ENCODE measurements around the gene XNDC1N. TPM values are rescaled to one million over a fixed set of nuclear protein-coding genes. Genes with fewer than 3 reads are reported as not detected.

The XNDC1N gene
- total and polyA plus RNA-seq, 2 of the 13 experiments (the other 11 are each of a cell fraction or from before 2014, with no cell fraction given): 3.4 to 7.5 TPM

DNA sequence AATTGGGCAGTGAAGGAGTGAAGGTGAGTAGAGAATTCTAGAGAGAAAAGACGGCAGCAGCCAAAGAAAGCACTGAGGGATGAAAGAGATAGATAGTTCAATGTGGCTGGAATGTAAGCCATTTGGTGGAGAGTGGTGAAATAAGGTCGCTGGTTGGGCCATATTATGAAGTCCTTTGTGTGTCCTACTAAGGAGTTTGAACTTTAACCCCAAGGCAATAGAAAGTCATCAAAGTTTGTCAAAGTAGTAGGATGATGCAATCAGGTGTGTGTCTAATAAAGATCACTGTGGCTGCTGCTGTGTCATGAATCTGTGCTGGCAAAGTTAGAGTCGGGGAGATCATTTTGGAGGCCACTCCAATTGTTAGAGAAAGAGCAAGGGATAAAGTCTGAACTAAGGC lies 19.1 kb upstream of the XNDC1N start (continued):
- TF ChIP-seq, protein P1, sequence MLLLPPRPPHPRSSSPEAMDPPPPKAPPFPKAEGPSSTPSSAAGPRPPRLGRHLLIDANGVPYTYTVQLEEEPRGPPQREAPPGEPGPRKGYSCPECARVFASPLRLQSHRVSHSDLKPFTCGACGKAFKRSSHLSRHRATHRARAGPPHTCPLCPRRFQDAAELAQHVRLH (CRISPR knock-in tag; IDR thresholded peaks at IDR 0.05; ENCODE audit: borderline replicate concordance, low read depth): no peak
- peak; percentile 36; the same call in 1 of the 2 replicates for TF ChIP-seq ZNF124 (CRISPR knock-in tag; IDR thresholded peaks at IDR 0.05)
- TF ChIP-seq NONO (IDR thresholded peaks at IDR 0.05): no peak
- TF ChIP-seq NONO (CRISPR knock-in tag; conservative IDR thresholded peaks at IDR 0.05): 0 out of 2 replicates have a peak, but pooled peaks have one; percentile 18
- TF ChIP-seq ZNF543 (CRISPR knock-in tag; IDR thresholded peaks at IDR 0.05): no peak
- 0 out of 2 replicates have a peak, but pooled peaks have one; percentile 57 for TF ChIP-seq LCORL (IDR thresholded peaks at IDR 0.05)
- TF ChIP-seq LCORL (CRISPR knock-in tag; IDR thresholded peaks at IDR 0.05): 0 out of 2 replicates have a peak, but pooled peaks have one; percentile 37
- TF ChIP-seq, protein P2, sequence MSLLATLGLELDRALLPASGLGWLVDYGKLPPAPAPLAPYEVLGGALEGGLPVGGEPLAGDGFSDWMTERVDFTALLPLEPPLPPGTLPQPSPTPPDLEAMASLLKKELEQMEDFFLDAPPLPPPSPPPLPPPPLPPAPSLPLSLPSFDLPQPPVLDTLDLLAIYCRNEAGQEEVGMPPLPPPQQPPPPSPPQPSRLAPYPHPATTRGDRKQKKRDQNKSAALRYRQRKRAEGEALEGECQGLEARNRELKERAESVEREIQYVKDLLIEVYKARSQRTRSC (CRISPR knock-in tag; IDR thresholded peaks at IDR 0.05; ENCODE audit: low read depth): no peak
- peak in 1 of 2 experiments; percentile 90; a peak in 2 of 4 replicates for TF ChIP-seq KLF16 (CRISPR knock-in tag; IDR thresholded peaks at IDR 0.05)
- TF ChIP-seq, protein P3, sequence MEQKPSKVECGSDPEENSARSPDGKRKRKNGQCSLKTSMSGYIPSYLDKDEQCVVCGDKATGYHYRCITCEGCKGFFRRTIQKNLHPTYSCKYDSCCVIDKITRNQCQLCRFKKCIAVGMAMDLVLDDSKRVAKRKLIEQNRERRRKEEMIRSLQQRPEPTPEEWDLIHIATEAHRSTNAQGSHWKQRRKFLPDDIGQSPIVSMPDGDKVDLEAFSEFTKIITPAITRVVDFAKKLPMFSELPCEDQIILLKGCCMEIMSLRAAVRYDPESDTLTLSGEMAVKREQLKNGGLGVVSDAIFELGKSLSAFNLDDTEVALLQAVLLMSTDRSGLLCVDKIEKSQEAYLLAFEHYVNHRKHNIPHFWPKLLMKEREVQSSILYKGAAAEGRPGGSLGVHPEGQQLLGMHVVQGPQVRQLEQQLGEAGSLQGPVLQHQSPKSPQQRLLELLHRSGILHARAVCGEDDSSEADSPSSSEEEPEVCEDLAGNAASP (CRISPR knock-in tag; IDR thresholded peaks at IDR 0.05; ENCODE audit: borderline replicate concordance): peak; percentile 93
- peak; percentile 90; the same call in 1 of the 2 replicates for TF ChIP-seq NCOR1 (IDR thresholded peaks at IDR 0.05; ENCODE audit: borderline replicate concordance, low read length)
- TF ChIP-seq, protein P4, sequence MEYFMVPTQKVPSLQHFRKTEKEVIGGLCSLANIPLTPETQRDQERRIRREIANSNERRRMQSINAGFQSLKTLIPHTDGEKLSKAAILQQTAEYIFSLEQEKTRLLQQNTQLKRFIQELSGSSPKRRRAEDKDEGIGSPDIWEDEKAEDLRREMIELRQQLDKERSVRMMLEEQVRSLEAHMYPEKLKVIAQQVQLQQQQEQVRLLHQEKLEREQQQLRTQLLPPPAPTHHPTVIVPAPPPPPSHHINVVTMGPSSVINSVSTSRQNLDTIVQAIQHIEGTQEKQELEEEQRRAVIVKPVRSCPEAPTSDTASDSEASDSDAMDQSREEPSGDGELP (IDR thresholded peaks at IDR 0.05; ENCODE audit: borderline replicate concordance, low read depth): peak; percentile 66; the same call in 1 of the 2 replicates
- no peak for TF ChIP-seq ZNF24 (IDR thresholded peaks at IDR 0.05)
- no peak for TF ChIP-seq ZNF343 (CRISPR knock-in tag; IDR thresholded peaks at IDR 0.05)
- TF ChIP-seq, protein P5, sequence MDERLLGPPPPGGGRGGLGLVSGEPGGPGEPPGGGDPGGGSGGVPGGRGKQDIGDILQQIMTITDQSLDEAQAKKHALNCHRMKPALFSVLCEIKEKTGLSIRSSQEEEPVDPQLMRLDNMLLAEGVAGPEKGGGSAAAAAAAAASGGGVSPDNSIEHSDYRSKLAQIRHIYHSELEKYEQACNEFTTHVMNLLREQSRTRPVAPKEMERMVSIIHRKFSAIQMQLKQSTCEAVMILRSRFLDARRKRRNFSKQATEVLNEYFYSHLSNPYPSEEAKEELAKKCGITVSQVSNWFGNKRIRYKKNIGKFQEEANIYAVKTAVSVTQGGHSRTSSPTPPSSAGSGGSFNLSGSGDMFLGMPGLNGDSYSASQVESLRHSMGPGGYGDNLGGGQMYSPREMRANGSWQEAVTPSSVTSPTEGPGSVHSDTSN (CRISPR knock-in tag; IDR thresholded peaks at IDR 0.05): no peak
- TF ChIP-seq ZNF446 (CRISPR knock-in tag; IDR thresholded peaks at IDR 0.05): no peak
- no peak for TF ChIP-seq ZNF83 (CRISPR knock-in tag; IDR thresholded peaks at IDR 0.05; ENCODE audit: borderline replicate concordance)
- TF ChIP-seq, protein P6, sequence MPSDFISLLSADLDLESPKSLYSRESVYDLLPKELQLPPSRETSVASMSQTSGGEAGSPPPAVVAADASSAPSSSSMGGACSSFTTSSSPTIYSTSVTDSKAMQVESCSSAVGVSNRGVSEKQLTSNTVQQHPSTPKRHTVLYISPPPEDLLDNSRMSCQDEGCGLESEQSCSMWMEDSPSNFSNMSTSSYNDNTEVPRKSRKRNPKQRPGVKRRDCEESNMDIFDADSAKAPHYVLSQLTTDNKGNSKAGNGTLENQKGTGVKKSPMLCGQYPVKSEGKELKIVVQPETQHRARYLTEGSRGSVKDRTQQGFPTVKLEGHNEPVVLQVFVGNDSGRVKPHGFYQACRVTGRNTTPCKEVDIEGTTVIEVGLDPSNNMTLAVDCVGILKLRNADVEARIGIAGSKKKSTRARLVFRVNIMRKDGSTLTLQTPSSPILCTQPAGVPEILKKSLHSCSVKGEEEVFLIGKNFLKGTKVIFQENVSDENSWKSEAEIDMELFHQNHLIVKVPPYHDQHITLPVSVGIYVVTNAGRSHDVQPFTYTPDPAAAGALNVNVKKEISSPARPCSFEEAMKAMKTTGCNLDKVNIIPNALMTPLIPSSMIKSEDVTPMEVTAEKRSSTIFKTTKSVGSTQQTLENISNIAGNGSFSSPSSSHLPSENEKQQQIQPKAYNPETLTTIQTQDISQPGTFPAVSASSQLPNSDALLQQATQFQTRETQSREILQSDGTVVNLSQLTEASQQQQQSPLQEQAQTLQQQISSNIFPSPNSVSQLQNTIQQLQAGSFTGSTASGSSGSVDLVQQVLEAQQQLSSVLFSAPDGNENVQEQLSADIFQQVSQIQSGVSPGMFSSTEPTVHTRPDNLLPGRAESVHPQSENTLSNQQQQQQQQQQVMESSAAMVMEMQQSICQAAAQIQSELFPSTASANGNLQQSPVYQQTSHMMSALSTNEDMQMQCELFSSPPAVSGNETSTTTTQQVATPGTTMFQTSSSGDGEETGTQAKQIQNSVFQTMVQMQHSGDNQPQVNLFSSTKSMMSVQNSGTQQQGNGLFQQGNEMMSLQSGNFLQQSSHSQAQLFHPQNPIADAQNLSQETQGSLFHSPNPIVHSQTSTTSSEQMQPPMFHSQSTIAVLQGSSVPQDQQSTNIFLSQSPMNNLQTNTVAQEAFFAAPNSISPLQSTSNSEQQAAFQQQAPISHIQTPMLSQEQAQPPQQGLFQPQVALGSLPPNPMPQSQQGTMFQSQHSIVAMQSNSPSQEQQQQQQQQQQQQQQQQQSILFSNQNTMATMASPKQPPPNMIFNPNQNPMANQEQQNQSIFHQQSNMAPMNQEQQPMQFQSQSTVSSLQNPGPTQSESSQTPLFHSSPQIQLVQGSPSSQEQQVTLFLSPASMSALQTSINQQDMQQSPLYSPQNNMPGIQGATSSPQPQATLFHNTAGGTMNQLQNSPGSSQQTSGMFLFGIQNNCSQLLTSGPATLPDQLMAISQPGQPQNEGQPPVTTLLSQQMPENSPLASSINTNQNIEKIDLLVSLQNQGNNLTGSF (CRISPR knock-in tag; IDR thresholded peaks at IDR 0.05): no peak
- TF ChIP-seq FLYWCH1 (CRISPR knock-in tag; IDR thresholded peaks at IDR 0.05): no peak
- TF ChIP-seq, protein P7, sequence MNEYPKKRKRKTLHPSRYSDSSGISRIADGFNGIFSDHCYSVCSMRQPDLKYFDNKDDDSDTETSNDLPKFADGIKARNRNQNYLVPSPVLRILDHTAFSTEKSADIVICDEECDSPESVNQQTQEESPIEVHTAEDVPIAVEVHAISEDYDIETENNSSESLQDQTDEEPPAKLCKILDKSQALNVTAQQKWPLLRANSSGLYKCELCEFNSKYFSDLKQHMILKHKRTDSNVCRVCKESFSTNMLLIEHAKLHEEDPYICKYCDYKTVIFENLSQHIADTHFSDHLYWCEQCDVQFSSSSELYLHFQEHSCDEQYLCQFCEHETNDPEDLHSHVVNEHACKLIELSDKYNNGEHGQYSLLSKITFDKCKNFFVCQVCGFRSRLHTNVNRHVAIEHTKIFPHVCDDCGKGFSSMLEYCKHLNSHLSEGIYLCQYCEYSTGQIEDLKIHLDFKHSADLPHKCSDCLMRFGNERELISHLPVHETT (CRISPR knock-in tag; conservative IDR thresholded peaks at IDR 0.05): no peak
